ENCODE data around the gene ZFAND3.

ZFAND3 gene

GRCh38 chr6:37981626-37982025, 162.1 kb downstream of the ZFAND3 start:
- no peak for TF ChIP-seq CTCF (conservative IDR thresholded peaks at IDR 0.05; ENCODE audit: low read depth, low read length)
- no peak for DNase-seq (ENCODE audit: low read depth)
- no peak overlapping the region for H3K4me3 ChIP-seq (ENCODE audit: low read depth, low read length)

GRCh38 chr6:37982317-37982716, 162.8 kb downstream of the ZFAND3 start:
- H3K4me3 ChIP-seq (ENCODE audit: low read depth, low read length): no peak overlapping the region
- no peak for DNase-seq (ENCODE audit: low read depth)
- no peak for TF ChIP-seq CTCF (conservative IDR thresholded peaks at IDR 0.05; ENCODE audit: low read depth, low read length)

GRCh38 chr6:37983720-37984501, 164.4 kb downstream of the ZFAND3 start:
- DNase-seq (ENCODE audit: low read depth): no peak
- H3K4me3 ChIP-seq (ENCODE audit: low read depth, low read length): no peak overlapping the region
- TF ChIP-seq CTCF (conservative IDR thresholded peaks at IDR 0.05; ENCODE audit: low read depth, low read length): no peak

- H3K4me3 ChIP-seq (ENCODE audit: low read depth, low read length): no peak overlapping the region
- no peak for TF ChIP-seq CTCF (conservative IDR thresholded peaks at IDR 0.05; ENCODE audit: low read depth, low read length)
- no peak for DNase-seq (ENCODE audit: low read depth)
These were observed 165.1 kb downstream of the ZFAND3 start for GRCh38 chr6:37984578-37984977.

DNA sequence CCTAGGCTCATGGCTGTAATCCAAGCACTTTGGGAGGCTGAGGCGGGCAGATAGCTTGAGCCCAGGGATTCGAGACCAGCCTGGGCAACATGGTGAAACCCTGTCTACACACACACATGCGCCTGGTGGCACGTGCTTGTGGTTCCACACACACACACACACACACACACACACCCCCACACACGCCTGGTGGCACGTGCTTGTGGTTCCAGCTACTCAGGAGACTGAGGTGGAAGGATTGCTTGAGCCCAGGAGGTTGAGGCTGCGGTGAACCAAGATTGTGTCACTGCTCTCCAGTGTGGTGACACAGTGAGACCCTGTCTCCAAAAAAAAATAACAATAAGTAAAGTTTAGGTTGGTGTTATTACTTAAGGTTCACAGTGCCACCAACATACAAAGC, 165.8 kb downstream of the ZFAND3 start:
- DNase-seq (ENCODE audit: low read depth): no peak
- TF ChIP-seq CTCF (conservative IDR thresholded peaks at IDR 0.05; ENCODE audit: low read depth, low read length): no peak
- H3K4me3 ChIP-seq (ENCODE audit: low read depth, low read length): no peak overlapping the region

DNA sequence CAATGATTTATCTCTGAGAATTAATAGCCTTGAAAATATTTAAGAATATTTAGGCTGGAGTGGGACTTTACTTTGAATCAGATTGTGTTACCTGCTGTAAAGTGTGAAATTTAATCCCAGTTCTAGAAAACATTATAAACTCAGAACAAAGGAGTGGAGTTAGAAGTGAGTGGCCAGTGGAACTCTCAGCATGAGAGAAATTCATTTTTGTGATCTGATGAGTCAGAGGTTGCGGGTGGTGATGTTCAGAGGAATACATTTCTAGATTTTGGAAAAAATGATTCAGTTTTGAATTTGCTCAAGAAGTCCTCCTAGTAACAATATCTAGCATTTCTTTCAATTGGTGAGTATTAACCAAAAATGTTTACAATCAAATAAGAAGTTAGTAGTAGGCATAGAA, 167.5 kb downstream of the ZFAND3 start:
- H3K4me3 ChIP-seq (ENCODE audit: low read depth, low read length): no peak overlapping the region
- peak; percentile 80 for DNase-seq (ENCODE audit: low read depth)
- TF ChIP-seq CTCF (conservative IDR thresholded peaks at IDR 0.05; ENCODE audit: low read depth, low read length): no peak

DNA sequence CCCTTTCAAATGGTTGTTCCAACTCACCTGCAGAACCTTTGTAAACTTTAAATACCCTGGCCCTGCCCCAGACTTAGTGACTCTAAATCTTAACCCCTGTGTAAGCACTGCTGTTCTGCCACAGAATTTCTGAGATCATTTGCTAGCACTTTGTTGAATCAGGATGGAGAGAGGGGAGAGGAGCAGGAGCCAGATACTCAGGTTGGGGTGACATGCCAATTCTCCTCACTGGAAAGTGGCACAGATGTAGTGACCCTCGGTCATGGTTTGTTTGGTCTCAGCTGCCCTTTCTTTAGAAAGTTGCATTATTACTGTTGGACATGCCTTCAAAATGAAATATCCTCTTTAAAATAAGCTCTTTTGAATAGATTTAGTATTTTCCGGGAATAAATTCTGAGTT, 168.0 kb downstream of the ZFAND3 start:
- no peak for TF ChIP-seq CTCF (conservative IDR thresholded peaks at IDR 0.05; ENCODE audit: low read depth, low read length)
- no peak for DNase-seq (ENCODE audit: low read depth)
- no peak overlapping the region for H3K4me3 ChIP-seq (ENCODE audit: low read depth, low read length)

Data from choroid plexus epithelial cell (primary cell).